A549 (cell line): Measurements from ENCODE around the gene BPI. TPM values are rescaled to one million over a fixed set of nuclear protein-coding genes. Genes with fewer than 3 reads are reported as not detected.
A peak's percentile ranks its signal among the peaks of the same experiment; 100 is the strongest.

ENCODE experiments used
- ATAC-seq, 2 experiments: fragments of 200-7000 bp in 1 of 2; fragments of >200 bp in 1 of 2; cut with Nextera tagmentation in 1 of 2; cut with Tn5 transposase in 1 of 2; 3 replicates each; pipeline versions ENCODE4 v1.8.0 to v1.9.1; 2018 to 2020; ENCODE audit warnings: mild to moderate bottlenecking in 1 of 2, moderate library complexity in 1 of 2
- CTCF ChIA-PET: fragments of 300-600 bp; sonication (Branson Sonifier 250); formaldehyde crosslinking; extraction: SDS; loops from one replicate; lab custom pipeline; 2021; ENCODE audit warnings: antibody characterized with exemption, inconsistent platforms; lab: Yijun Ruan, JAX
- POLR2A ChIA-PET: fragments of 350-600 bp; formaldehyde crosslinking; extraction: SDS; loops from one replicate; lab custom pipeline; 2021; ENCODE audit warnings: antibody characterized with exemption, inconsistent platforms; lab: Yijun Ruan, JAX
- DNase-seq, 2 experiments: peaks; one replicate each; pipeline versions ENCODE4 v3.0.0 to v3.0.0-alpha.2; 2011 to 2016; ENCODE audit warnings: low read depth in 1 of 2, low spot score in 1 of 2
- FAIRE-seq: peaks from 2 replicates; lab custom pipeline; 2011; peaks lifted over from hg19 to GRCh38; lab: Jason Lieb, UNC
- H3K27ac ChIP-seq, 2 experiments: fragments of >200 bp; sonication (Bioruptor Twin); formaldehyde crosslinking; 3 replicates each; pipeline ENCODE4 v1.5.1; 2016 to 2017
- H3K4me1 ChIP-seq: fragments of >200 bp; sonication (Bioruptor Twin); formaldehyde crosslinking; 3 replicates; pipeline ENCODE4 v1.6.1; 2016
- H3K4me2 ChIP-seq: fragments of >200 bp; sonication (Bioruptor Twin); formaldehyde crosslinking; 3 replicates; pipeline ENCODE4 v1.6.1; 2016
- H3K4me3 ChIP-seq: fragments of >200 bp; sonication (Bioruptor Twin); formaldehyde crosslinking; 3 replicates; pipeline ENCODE4 v1.5.1; 2016
- H3K9me3 ChIP-seq: fragments of >200 bp; sonication (Bioruptor Twin); formaldehyde crosslinking; 3 replicates; pipeline ENCODE4 v1.6.1; 2016
- CHD2 ChIP-seq: fragments of 150-350 bp; IDR thresholded peaks from 2 replicates; pipeline ENCODE4 v1.6.1; 2014; ENCODE audit warnings: low read length; ENCODE audit not compliant: partially characterized antibody
- CTCF ChIP-seq: fragments of >200 bp; sonication (Bioruptor Twin); formaldehyde crosslinking; IDR thresholded peaks from 3 replicates; pipeline ENCODE4 v1.5.1; 2016
- EP300 ChIP-seq, 2 experiments: fragments of >200 bp; sonication (Bioruptor Twin); formaldehyde crosslinking; IDR thresholded peaks; 2 replicates in 1 of 2; 3 replicates in 1 of 2; pipeline ENCODE4 v1.6.1; 2016 to 2017
- GATA3 ChIP-seq: IDR thresholded peaks from 2 replicates; pipeline ENCODE4 v1.6.1; 2012; ENCODE audit warnings: borderline replicate concordance
- HOXB13 ChIP-seq: fragments of 250-450 bp; sonication (Bioruptor Pico); IDR thresholded peaks from 2 replicates; pipeline ENCODE4 v1.5.0; 2020; ENCODE audit warnings: low read depth, mild to moderate bottlenecking, moderate library complexity
- MAX ChIP-seq: IDR thresholded peaks from 2 replicates; pipeline ENCODE4 v1.6.1; 2012
- MAZ ChIP-seq: fragments of 150-350 bp; IDR thresholded peaks from 2 replicates; pipeline ENCODE4 v1.6.1; 2014; ENCODE audit warnings: antibody characterized with exemption, low read depth, low read length, borderline replicate concordance
- MYC ChIP-seq: IDR thresholded peaks from 2 replicates; pipeline ENCODE4 v1.6.1; 2012; ENCODE audit warnings: mild to moderate bottlenecking, inconsistent platforms, low read length, improper control_type of control experiment, borderline replicate concordance
- NPAS2 ChIP-seq: fragments of 250-450 bp; sonication (Bioruptor Pico); IDR thresholded peaks from 2 replicates; pipeline ENCODE4 v1.8.0; 2022; ENCODE audit warnings: mild to moderate bottlenecking, moderate library complexity, borderline replicate concordance
- POLR2A ChIP-seq: IDR thresholded peaks from 2 replicates; pipeline ENCODE4 v1.6.1; 2012; ENCODE audit warnings: mild to moderate bottlenecking, low read length
- POLR2AphosphoS2 ChIP-seq: conservative IDR thresholded peaks from 2 replicates; pipeline ENCODE4 v1.6.1; 2012; ENCODE audit warnings: low read length, improper control_type of control experiment, inconsistent platforms
- RAD21 ChIP-seq, 2 experiments: fragments of >200 bp in 1 of 2; sonication (Bioruptor Twin) in 1 of 2; formaldehyde crosslinking in 1 of 2; IDR thresholded peaks in 1 of 2; conservative IDR thresholded peaks in 1 of 2; 2 replicates in 1 of 2; 3 replicates in 1 of 2; pipeline ENCODE4 v1.6.1; 2012 to 2018; ENCODE audit warnings: inconsistent platforms in 1 of 2
- RCOR1 ChIP-seq: fragments of 150-350 bp; IDR thresholded peaks from 2 replicates; pipeline ENCODE4 v1.6.1; 2014; ENCODE audit warnings: antibody characterized with exemption, low read length, low read depth
- SREBF2 ChIP-seq: fragments of 450-650 bp; IDR thresholded peaks from 2 replicates; pipeline ENCODE4 v1.6.1; 2014; ENCODE audit warnings: mild to moderate bottlenecking, moderate library complexity
- TFCP2L1 ChIP-seq: fragments of 250-450 bp; sonication (Bioruptor Pico); IDR thresholded peaks from 2 replicates; pipeline ENCODE4 v1.5.0; 2021; ENCODE audit warnings: mild to moderate bottlenecking
- ZSCAN20 ChIP-seq: fragments of 250-450 bp; sonication (Bioruptor Pico); IDR thresholded peaks from 2 replicates; pipeline ENCODE4 v1.8.0; 2022; ENCODE audit warnings: mild to moderate bottlenecking, moderate library complexity
- WGBS: methylation state at CpG from one replicate; pipeline ENCODE4 v1.1.6; 2017; ENCODE audit errors: missing lambda C conversion rate; 5-methylcytosine and 5-hydroxymethylcytosine counted together
- polyA plus RNA-seq, 4 experiments: library from polyadenylated mRNA; depleted of rRNA in 3 of 4; stranded (reverse); fragments of >200 nt; fragmentation: RNase III in 1 of 4; extraction: RNeasy Plus Mini Kit Qiagen cat#74134 plus additional on column Dnase treatment in 1 of 4; gene quantifications; 2 replicates in 3 of 4; 3 replicates in 1 of 4; pipeline ENCODE4 v1.2.3, GENCODE V29; 2011 to 2017
- TF ChIP-seq, protein P1 (sequence below): fragments of 150-350 bp; IDR thresholded peaks from 2 replicates; pipeline ENCODE4 v1.6.1; 2014; ENCODE audit warnings: low read depth, mild to moderate bottlenecking, low read length

BPI gene
- polyA plus RNA-seq, 2 of the 4 experiments (the other 2 are of a cell fraction), result not detected

DNA sequence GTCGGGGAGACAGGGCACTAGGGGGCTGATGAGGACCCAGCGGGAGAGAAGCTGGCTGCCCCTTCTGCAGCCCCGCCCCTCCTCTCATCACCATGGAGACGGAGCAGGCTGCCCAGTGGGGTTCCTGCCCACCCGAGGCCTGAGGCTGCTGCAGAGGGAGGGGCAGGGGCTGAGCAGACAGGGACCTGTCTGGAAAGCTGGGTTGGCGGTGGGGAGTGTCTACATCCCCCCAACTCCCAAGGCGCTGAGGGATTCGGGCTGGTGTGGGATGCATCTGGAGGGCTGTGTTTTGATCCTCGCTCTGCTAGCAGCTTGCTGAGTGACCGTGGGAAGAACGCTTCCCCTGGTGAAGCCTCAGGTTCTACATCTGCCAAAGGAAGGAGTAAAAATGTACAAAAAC is 1.2 kb upstream of the BPI start:
- no peak overlapping the region for H3K4me2 ChIP-seq
- DNase-seq (no peak), ATAC-seq (no peak), FAIRE-seq (no peak)
- POLR2A ChIA-PET, result no interaction called here
- 44% methylated on average over 7 of the region's 11 CpGs for WGBS
- no peak overlapping the region for H3K27ac ChIP-seq
- CTCF ChIA-PET, result interaction anchor here (0.7 to 6.7 kb wide), 6 partner anchors 11 to 738 kb away, joined by 3 to 39 read pairs (median 6); no protein-coding TSS in a partner anchor
- H3K4me3 ChIP-seq, result no peak overlapping the region
- TF ChIP-seq HOXB13 (CRISPR knock-in tag) (no peak), EP300 (IDR thresholded peaks at IDR 0.05) (no peak), CTCF (no peak), GATA3 (no peak), MAZ (no peak), TFCP2L1 (CRISPR knock-in tag) (no peak), NPAS2 (CRISPR knock-in tag) (no peak), ZSCAN20 (CRISPR knock-in tag) (no peak), MYC (no peak), CHD2 (no peak), SREBF2 (no peak), RCOR1 (no peak), POLR2A (no peak)
- TF ChIP-seq, protein P1, sequence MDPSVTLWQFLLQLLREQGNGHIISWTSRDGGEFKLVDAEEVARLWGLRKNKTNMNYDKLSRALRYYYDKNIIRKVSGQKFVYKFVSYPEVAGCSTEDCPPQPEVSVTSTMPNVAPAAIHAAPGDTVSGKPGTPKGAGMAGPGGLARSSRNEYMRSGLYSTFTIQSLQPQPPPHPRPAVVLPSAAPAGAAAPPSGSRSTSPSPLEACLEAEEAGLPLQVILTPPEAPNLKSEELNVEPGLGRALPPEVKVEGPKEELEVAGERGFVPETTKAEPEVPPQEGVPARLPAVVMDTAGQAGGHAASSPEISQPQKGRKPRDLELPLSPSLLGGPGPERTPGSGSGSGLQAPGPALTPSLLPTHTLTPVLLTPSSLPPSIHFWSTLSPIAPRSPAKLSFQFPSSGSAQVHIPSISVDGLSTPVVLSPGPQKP, result no peak
- H3K4me1 ChIP-seq, result no peaks in the 10 kb centered on the region
- no peaks in the 10 kb centered on the region for H3K9me3 ChIP-seq

DNA sequence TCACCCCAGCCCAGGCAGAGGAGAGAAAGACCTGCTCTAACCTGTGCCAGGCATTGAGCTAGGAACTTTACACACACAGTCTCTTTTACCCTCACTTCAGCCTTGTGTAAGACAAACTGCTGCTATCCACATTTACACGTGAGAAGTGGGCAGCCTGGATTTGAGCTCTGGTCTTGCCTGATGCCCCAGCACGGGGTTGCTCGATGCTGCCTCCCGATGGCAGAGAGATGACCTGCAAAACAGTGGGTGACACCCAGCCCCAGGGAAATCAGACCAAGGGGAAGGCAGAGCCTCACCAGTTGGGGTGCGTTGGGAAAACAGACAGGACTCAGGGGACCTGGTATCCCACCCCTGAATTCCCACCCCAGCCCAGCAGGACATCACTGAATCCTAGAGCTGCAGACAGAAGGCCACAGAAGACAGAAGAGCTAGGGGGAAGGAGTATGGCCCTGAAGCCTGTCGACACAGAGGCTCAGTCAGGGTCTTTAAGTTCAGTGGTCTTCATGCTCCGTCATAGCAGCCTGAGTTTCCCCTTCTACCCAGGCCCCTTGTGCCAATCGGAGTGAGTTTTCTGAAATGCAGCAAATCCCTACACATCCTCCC is 990 bp downstream of the BPI start:
- no peak overlapping the region for H3K4me3 ChIP-seq
- 26% methylated on average over 7 of the region's 8 CpGs for WGBS
- ATAC-seq (peak; percentile 68 to 85; a peak in 4 of 6 replicates), FAIRE-seq (no peak), DNase-seq (peak; percentile 43 to 50)
- no peak overlapping the region for H3K4me2 ChIP-seq
- H3K9me3 ChIP-seq, result peaks cover 5% of the 10 kb centered on the region; the same call in 1 of the 3 replicates
- H3K4me1 ChIP-seq, result no peaks in the 10 kb centered on the region
- TF ChIP-seq POLR2A (no peak), NPAS2 (CRISPR knock-in tag) (no peak), POLR2AphosphoS2 (no peak), RAD21 (conservative IDR thresholded peaks at IDR 0.05 in 1 of 2, IDR thresholded peaks at IDR 0.05 in 1 of 2) (peak in 1 of 2 experiments; percentile 44; a peak in 4 of 5 replicates), CTCF (peak; percentile 39), MAX (no peak), ZSCAN20 (CRISPR knock-in tag) (no peak)
- TF ChIP-seq, protein P1, result no peak
- ChIA-PET POLR2A (interaction anchor here (0.6 kb wide), 2 partner anchors 32 to 130 kb away, joined by 3 to 11 read pairs; partner anchors contain the start of gene SNHG17), CTCF (interaction anchor here (0.5 to 6.7 kb wide), 9 partner anchors 13 to 500 kb away, joined by 3 to 39 read pairs (median 3); no protein-coding TSS in a partner anchor)
- H3K27ac ChIP-seq, result no peak overlapping the region
